Fibroblast of villous mesenchyme (primary cell): ENCODE data around the gene ARID4B. TPM values are rescaled to one million over a fixed set of nuclear protein-coding genes. Genes with fewer than 3 reads are reported as not detected.

Experiments
- DNase-seq: peaks from one replicate; pipeline ENCODE4 v3.0.0-alpha.2; 2010; ENCODE audit warnings: low read depth
- H3K4me3 ChIP-seq: 2 replicates; pipeline ENCODE4 v1.5.1; 2011; ENCODE audit warnings: low read depth, mild to moderate bottlenecking, low read length
- total RNA-seq: library from RNA; depleted of rRNA; stranded (reverse); fragments of >200 nt; gene quantifications from 2 replicates; pipeline ENCODE4 v1.2.3, GENCODE V29; 2012
- TF ChIP-seq, protein P1 (sequence below): IDR thresholded peaks from 2 replicates; pipeline ENCODE4 v1.5.1; 2012; ENCODE audit warnings: low read depth, mild to moderate bottlenecking, low read length; ENCODE audit not compliant: insufficient read depth

The ARID4B gene
- total RNA-seq, 1 donor, result 40.2 TPM

DNA sequence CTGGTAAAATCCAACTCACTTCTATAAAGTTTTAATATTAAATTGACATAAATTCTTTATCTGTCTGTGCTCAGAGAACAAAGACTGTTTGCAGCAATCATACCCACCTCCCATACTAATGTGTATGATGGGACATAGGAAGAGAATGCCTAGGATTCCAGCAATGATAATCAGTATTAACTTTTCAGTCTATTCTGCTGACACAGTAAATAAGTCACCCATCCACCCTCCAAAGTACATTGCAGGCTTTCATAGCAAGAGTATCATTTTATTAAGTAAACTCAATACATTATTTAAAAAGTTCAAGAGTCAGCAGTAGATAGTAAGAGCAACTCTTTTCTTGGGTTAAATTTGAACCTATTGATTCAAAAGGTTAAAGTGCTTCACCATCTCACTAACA, 175.7 kb downstream of the ARID4B start:
- H3K4me3 ChIP-seq, result no peak overlapping the region
- TF ChIP-seq, protein P1, sequence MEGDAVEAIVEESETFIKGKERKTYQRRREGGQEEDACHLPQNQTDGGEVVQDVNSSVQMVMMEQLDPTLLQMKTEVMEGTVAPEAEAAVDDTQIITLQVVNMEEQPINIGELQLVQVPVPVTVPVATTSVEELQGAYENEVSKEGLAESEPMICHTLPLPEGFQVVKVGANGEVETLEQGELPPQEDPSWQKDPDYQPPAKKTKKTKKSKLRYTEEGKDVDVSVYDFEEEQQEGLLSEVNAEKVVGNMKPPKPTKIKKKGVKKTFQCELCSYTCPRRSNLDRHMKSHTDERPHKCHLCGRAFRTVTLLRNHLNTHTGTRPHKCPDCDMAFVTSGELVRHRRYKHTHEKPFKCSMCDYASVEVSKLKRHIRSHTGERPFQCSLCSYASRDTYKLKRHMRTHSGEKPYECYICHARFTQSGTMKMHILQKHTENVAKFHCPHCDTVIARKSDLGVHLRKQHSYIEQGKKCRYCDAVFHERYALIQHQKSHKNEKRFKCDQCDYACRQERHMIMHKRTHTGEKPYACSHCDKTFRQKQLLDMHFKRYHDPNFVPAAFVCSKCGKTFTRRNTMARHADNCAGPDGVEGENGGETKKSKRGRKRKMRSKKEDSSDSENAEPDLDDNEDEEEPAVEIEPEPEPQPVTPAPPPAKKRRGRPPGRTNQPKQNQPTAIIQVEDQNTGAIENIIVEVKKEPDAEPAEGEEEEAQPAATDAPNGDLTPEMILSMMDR, result no peak
- no peak for DNase-seq

DNA sequence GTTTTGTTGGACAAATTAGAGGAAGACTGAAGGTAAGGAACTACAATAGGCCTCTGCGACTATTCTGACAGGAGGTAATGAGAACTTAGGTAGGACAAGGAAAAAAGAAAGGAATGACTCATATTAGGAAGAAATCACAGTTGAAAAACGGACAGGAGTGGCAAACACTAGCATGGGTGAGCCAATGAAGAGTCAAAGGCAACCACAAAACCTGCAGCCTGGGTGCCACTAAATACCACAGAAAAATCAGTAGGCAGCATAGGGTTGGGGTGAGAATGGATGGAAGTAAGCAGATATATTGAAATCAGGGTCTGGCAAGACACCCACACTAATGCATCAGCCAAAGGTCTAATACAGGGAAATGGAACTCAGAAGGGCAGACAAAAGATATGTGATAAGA, 176.9 kb downstream of the ARID4B start:
- no peak overlapping the region for H3K4me3 ChIP-seq
- no peak for DNase-seq
- TF ChIP-seq, protein P1, result no peak

DNA sequence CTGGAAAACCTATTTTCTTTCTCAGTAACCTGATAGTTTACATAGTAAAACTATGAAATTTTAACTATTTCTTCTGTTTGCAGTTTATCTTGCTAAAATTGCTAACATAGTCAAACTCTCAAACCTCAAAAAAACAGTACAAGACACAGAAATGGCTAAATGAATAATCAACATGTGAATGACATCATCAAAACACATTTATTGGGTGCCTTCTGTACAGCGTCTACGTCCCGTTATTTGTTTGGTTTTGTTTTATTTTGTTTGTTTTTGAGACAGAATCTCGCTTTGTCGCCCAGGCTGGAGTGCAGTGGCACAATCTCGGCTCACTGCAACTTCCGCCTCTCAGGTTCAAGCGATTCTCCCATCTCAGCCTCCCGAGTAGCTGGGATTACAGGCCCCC, 178.2 kb downstream of the ARID4B start:
- H3K4me3 ChIP-seq, result no peak overlapping the region
- TF ChIP-seq, protein P1, result no peak
- no peak for DNase-seq

DNA sequence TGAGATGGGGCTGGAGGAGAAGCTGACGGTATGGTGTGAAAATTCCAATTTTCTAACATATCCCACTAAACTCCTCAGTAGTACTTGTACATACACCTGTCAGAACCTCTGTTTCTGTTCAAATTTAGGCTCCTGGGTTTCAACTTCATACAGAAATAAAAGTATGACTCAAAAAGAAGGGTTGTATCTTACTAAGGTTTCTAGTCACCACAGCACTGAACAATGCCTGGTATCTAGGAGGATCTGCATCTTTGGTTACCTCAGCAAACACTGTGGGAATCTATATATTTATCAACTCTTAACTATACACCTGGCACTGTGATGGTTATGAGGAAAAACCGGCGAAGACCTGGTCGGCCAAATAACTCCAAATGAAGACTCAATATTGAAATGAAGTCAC, 180.7 kb downstream of the ARID4B start:
- TF ChIP-seq, protein P1, result no peak
- no peak overlapping the region for H3K4me3 ChIP-seq
- no peak for DNase-seq

DNA sequence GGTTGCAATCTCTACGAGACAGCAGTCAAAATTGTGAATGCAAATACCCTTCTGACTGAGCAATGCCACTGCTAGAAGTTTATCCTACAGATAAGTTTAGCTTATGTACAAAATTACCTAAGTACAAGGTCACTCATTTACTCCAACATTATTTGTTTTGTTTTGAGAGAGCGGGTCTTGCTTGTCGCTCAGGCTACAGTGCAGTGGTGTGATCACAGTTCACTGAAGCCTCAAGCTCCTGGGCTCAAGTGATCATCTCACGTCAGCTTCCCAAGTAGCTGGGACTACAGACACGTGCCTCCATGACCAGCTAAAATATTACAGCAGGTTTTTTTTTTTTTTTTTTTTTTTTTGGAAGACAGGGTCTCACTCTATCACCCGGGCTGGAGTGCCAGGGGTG, 182.3 kb downstream of the ARID4B start:
- TF ChIP-seq, protein P1, result no peak
- no peak for DNase-seq

DNA sequence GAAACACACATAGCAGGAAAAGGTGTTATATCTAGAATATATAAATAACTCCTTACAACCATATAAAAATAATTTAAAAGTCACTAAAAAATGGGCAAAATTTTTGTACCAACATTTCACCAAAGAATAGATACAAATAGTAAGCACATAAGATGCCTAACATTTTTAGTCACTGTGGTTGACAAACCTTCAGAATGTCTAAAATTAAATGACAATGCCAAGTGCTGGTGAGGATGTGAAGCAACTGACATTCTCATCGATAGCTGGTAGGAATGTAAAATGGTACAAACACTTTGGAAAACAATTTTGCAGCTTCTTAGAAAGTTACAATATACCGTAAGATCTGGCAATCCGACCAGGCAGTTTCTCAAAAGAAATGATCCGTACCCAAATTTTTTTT, 185.0 kb downstream of the ARID4B start:
- TF ChIP-seq, protein P1, result no peak
- H3K4me3 ChIP-seq, result no peak overlapping the region
- no peak for DNase-seq

More for the DNA sequence above, 182.3 kb downstream of the ARID4B start:
- H3K4me3 ChIP-seq, result no peak overlapping the region

DNA sequence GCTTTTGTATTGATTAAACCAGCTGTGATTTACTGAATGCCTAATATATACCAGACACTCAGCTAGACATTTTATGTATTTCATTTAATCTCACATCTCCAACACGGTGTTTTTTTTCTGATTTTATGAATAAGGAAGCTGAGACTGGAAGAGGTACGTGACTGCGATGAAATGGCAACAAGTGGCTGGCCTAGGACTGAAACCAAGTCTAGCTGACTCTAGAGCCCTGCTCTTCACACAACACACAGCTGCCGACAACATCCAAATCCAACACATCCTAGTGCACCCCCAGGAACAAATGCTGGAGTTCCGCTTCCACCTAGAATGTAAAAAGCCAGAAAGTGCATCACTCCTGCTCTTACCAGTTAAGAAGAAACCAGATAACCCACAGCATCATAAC, 188.7 kb downstream of the ARID4B start:
- DNase-seq, result no peak
- H3K4me3 ChIP-seq, result no peak overlapping the region
- TF ChIP-seq, protein P1, result no peak
